ENCODE data around the gene ZNF438. TPM values are rescaled to one million over a fixed set of nuclear protein-coding genes. Genes with fewer than 3 reads are reported as not detected.

The ZNF438 gene
- total RNA-seq, 1 experiment from 2014 or later, result 0.83 TPM

DNA sequence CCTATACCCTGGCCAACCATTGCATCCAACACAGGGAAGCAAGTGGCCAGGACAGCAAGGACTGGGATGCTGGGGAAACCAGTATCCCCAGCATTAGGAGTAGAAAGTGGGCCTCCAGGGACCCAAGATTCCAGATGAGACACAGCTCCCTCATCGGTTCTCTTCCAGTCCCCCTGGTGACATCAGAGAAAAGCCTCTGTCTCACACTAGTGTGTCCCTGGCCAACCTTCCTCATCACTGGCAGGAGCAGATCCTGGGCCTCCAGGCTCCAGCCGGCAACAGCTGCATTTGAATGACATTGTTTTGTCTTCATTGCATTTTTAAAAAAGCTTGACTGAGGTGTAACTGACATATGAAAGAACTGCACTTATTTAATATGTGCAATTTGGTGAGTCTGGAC, 224.8 kb downstream of the ZNF438 start:
- TF ChIP-seq, protein P1, sequence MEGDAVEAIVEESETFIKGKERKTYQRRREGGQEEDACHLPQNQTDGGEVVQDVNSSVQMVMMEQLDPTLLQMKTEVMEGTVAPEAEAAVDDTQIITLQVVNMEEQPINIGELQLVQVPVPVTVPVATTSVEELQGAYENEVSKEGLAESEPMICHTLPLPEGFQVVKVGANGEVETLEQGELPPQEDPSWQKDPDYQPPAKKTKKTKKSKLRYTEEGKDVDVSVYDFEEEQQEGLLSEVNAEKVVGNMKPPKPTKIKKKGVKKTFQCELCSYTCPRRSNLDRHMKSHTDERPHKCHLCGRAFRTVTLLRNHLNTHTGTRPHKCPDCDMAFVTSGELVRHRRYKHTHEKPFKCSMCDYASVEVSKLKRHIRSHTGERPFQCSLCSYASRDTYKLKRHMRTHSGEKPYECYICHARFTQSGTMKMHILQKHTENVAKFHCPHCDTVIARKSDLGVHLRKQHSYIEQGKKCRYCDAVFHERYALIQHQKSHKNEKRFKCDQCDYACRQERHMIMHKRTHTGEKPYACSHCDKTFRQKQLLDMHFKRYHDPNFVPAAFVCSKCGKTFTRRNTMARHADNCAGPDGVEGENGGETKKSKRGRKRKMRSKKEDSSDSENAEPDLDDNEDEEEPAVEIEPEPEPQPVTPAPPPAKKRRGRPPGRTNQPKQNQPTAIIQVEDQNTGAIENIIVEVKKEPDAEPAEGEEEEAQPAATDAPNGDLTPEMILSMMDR (conservative IDR thresholded peaks at IDR 0.05), result no peak
- Histone ChIP-seq H3K18ac (ENCODE audit: insufficient read length, low read depth, low read length) (no peak overlapping the region), H3K56ac (ENCODE audit: insufficient read length, low read depth, low read length) (no peak overlapping the region), H4K8ac (replicated peaks; ENCODE audit: insufficient read length, low read depth, low read length) (no peak overlapping the region), H3K4me2 (ENCODE audit: insufficient read depth, insufficient read length, low read length) (no peak overlapping the region), H2BK15ac (ENCODE audit: low read depth, low read length) (no peak overlapping the region), H4K5ac (ENCODE audit: insufficient read length, low read depth, low read length) (no peak overlapping the region), H2BK20ac (ENCODE audit: low read depth, low read length, poor library complexity, severe bottlenecking) (no peak overlapping the region), H3K79me1 (ENCODE audit: insufficient read depth, low read depth, low read length, poor library complexity, severe bottlenecking) (no peaks in the 10 kb centered on the region), H2BK12ac (ENCODE audit: insufficient read length, low read depth, low read length) (no peak overlapping the region), H3K4me1 (ENCODE audit: insufficient read depth, low read length) (peaks cover 6% of the 10 kb centered on the region; the same call in 1 of the 2 replicates), H2BK120ac (ENCODE audit: low read depth, low read length, poor library complexity, severe bottlenecking) (no peak overlapping the region), H2AK5ac (ENCODE audit: insufficient read length, low read length) (no peak overlapping the region), H3K14ac (ENCODE audit: insufficient read depth, low read length) (no peak overlapping the region), H4K20me1 (ENCODE audit: control insufficient read depth, insufficient read depth, insufficient read length) (no peaks in the 10 kb centered on the region), H3K27me3 (ENCODE audit: insufficient read depth, low read length) (no peaks in the 10 kb centered on the region), H3K27ac (ENCODE audit: insufficient read length, low read depth, low read length) (no peak overlapping the region), H3T11ph (ENCODE audit: low read length) (no peak overlapping the region), H2BK5ac (ENCODE audit: insufficient read length, low read length) (no peak overlapping the region), H3K9ac (ENCODE audit: extremely low read depth, insufficient read length, low read length) (no peak overlapping the region), H3K23ac (ENCODE audit: insufficient read length, low read depth, low read length) (no peak overlapping the region), H4K91ac (ENCODE audit: insufficient read length, low read depth, low read length) (no peak overlapping the region), H3K4ac (ENCODE audit: low read depth, low read length) (no peak overlapping the region), H3K9me3 (ENCODE audit: control insufficient read depth, low read depth, low read length) (no peaks in the 10 kb centered on the region), H3K23me2 (ENCODE audit: insufficient read length, low read depth, low read length, poor library complexity, severe bottlenecking) (no peaks in the 10 kb centered on the region), H2AFZ (ENCODE audit: low read length) (no peak overlapping the region), H3K79me2 (ENCODE audit: insufficient read depth, low read length) (no peaks in the 10 kb centered on the region)
- Mint-ChIP-seq H3K36me3 (ENCODE audit: insufficient read depth in 1 of 3, low read depth in 3 of 3) (peaks cover 0 to 16% (median 5%) of the 10 kb centered on the region in 3 experiments; a peak in 4 of 7 replicates), H3K4me1 (peaks cover 8 to 10% of the 10 kb centered on the region in 2 experiments), H3K27ac (peak overlapping the region in 1 of 3 experiments; percentile 73; a peak in 1 of 7 replicates), H3K4me3 (no peak overlapping the region), H3K9me3 (peaks cover 14 to 16% of the 10 kb centered on the region in 2 experiments; a peak in 4 of 5 replicates), H3K27me3 (ENCODE audit: low read depth) (peaks cover 7% of the 10 kb centered on the region)
- WGBS (ENCODE audit: extremely low coverage, insufficient read length, low lambda C conversion rate), result no CpG with 5 or more reads among the region's 2 CpGs
- DNase-seq, result no peak
